OCI-LY7 (cell line): ENCODE measurements around the gene PLEKHG4. TPM values are rescaled to one million over a fixed set of nuclear protein-coding genes. Genes with fewer than 3 reads are reported as not detected.

Experiments used
- BruUV-seq: library from RNA; stranded (reverse); fragments of 400-500 nt; replicated peaks from 2 replicates; lab custom pipeline; 2021; lab: Mats Ljungman, UMichigan
- CTCF ChIA-PET: fragments of 300-600 bp; sonication (Branson Sonifier 250); formaldehyde crosslinking; loops from one replicate; lab custom pipeline; 2022; ENCODE audit warnings: antibody characterized with exemption; ENCODE audit not compliant: unreplicated experiment; lab: Charles Lee
- POLR2A ChIA-PET: fragments of 300-600 bp; sonication (Branson Sonifier 250); formaldehyde crosslinking; loops from one replicate; lab custom pipeline; 2022; ENCODE audit warnings: antibody characterized with exemption; lab: Charles Lee
- DNase-seq: peaks from one replicate; pipeline ENCODE4 v3.0.0-alpha.2; 2015; ENCODE audit warnings: low spot score
- H2AFZ ChIP-seq: fragments of 200-600 bp; sonication (generic), shearing (Covaris generic); 2 replicates; pipeline ENCODE4 v1.6.1; 2014; ENCODE audit warnings: mild to moderate bottlenecking, antibody characterized with exemption, low read length, moderate library complexity
- H3K27ac ChIP-seq: fragments of 200-600 bp; sonication (generic); 2 replicates; pipeline ENCODE4 v1.5.1; 2014; ENCODE audit warnings: mixed run types, low read depth, mild to moderate bottlenecking, moderate library complexity, low read length, inconsistent platforms; ENCODE audit not compliant: poor library complexity, severe bottlenecking
- H3K36me3 ChIP-seq: fragments of 200-600 bp; sonication (generic); 2 replicates; pipeline ENCODE4 v1.6.1; 2014; ENCODE audit warnings: mild to moderate bottlenecking, antibody characterized with exemption, low read length, moderate library complexity, mixed read lengths; ENCODE audit not compliant: insufficient read depth
- H3K4me1 ChIP-seq: fragments of 200-600 bp; sonication (generic); 2 replicates; pipeline ENCODE4 v1.5.1; 2014; ENCODE audit warnings: mild to moderate bottlenecking, low read length; ENCODE audit not compliant: insufficient read depth, poor library complexity, severe bottlenecking
- H3K4me2 ChIP-seq: fragments of 200-600 bp; sonication (generic); 2 replicates; pipeline ENCODE4 v1.6.1; 2014; ENCODE audit warnings: mild to moderate bottlenecking, low read length
- H3K4me3 ChIP-seq: fragments of 200-600 bp; sonication (generic); 2 replicates; pipeline ENCODE4 v1.5.1; 2014; ENCODE audit warnings: mild to moderate bottlenecking, low read depth, low read length; ENCODE audit not compliant: poor library complexity, severe bottlenecking
- H3K79me2 ChIP-seq: fragments of 200-600 bp; sonication (generic); 2 replicates; pipeline ENCODE4 v1.6.1; 2016; ENCODE audit warnings: low read depth, mild to moderate bottlenecking, low read length, moderate library complexity, mixed read lengths; ENCODE audit not compliant: insufficient read depth
- H3K9me2 ChIP-seq: fragments of 200-600 bp; sonication (generic); 2 replicates; pipeline ENCODE4 v1.6.1; 2016; ENCODE audit warnings: mild to moderate bottlenecking, low read length, mixed read lengths; ENCODE audit not compliant: insufficient read depth
- H3K9me3 ChIP-seq: fragments of 200-600 bp; sonication (generic); 2 replicates; pipeline ENCODE4 v1.6.1; 2014; ENCODE audit warnings: mild to moderate bottlenecking, mixed run types, low read length, mixed read lengths
- H4K20me1 ChIP-seq: fragments of 200-600 bp; sonication (generic); 2 replicates; pipeline ENCODE4 v1.6.1; 2014; ENCODE audit warnings: mild to moderate bottlenecking, antibody characterized with exemption, low read length, moderate library complexity, mixed read lengths; ENCODE audit not compliant: insufficient read depth
- CTCF ChIP-seq: fragments of 200-600 bp; sonication (generic); conservative IDR thresholded peaks from 2 replicates; pipeline ENCODE4 v1.5.1; 2014; ENCODE audit warnings: mild to moderate bottlenecking, antibody characterized with exemption, low read length, moderate library complexity, mixed read lengths
- EZH2phosphoT487 ChIP-seq: fragments of 200-600 bp; sonication (generic); IDR thresholded peaks from 2 replicates; pipeline ENCODE4 v1.6.1; 2018; ENCODE audit warnings: low read depth, borderline replicate concordance, mild to moderate bottlenecking, mixed run types, antibody characterized with exemption, low read length, moderate library complexity, mixed read lengths
- intact Hi-C: fragments of 100-400 bp; cut with micrococcal nuclease; formaldehyde crosslinking; loops from one replicate; pipeline ENCODE4 v1.10.0; 2022; ENCODE audit not compliant: unreplicated experiment
- total RNA-seq, 2 experiments: library from RNA; depleted of rRNA in 1 of 2; stranded (reverse); fragments of >200 nt in 1 of 2; shearing (Covaris generic) in 1 of 2; gene quantifications; 2 replicates each; pipeline ENCODE4 v1.2.3, GENCODE V29; 2014 to 2022

Gene PLEKHG4
- total RNA-seq, 2 experiments from 2014 or later: 0.51 TPM; not detected in 1

- TF ChIP-seq EZH2phosphoT487 (no peak), CTCF (no peak)
- H2AFZ ChIP-seq: no peak overlapping the region
- H3K9me3 ChIP-seq: no peaks in the 10 kb centered on the region
- ChIA-PET POLR2A (interaction anchor here (0.5 kb wide), 1 partner anchor 314 kb away, joined by 6 read pairs; no protein-coding TSS in a partner anchor), CTCF (interaction anchor here (0.6 kb wide), 1 partner anchor 16 kb away, joined by 3 read pairs; no protein-coding TSS in a partner anchor)
- no TSS peak for BruUV-seq
- H4K20me1 ChIP-seq: no peaks in the 10 kb centered on the region
- no peaks in the 10 kb centered on the region for H3K4me1 ChIP-seq
- no peak overlapping the region for H3K27ac ChIP-seq
- no peak overlapping the region for H3K4me3 ChIP-seq
- no peak overlapping the region for H3K4me2 ChIP-seq
- no peaks in the 10 kb centered on the region for H3K9me2 ChIP-seq
- no peaks in the 10 kb centered on the region for H3K36me3 ChIP-seq
- H3K79me2 ChIP-seq: no peaks in the 10 kb centered on the region
- DNase-seq: no peak
- intact Hi-C loops: no loop called here
These were observed 4.7 kb downstream of the PLEKHG4 start for GRCh38 chr16:67283826-67284555.

- H3K9me2 ChIP-seq: no peaks in the 10 kb centered on the region
- H2AFZ ChIP-seq: no peak overlapping the region
- ChIA-PET POLR2A (interaction anchor here (0.5 kb wide), 1 partner anchor 315 kb away, joined by 6 read pairs; no protein-coding TSS in a partner anchor), CTCF (interaction anchor here (0.6 kb wide), 1 partner anchor 17 kb away, joined by 3 read pairs; no protein-coding TSS in a partner anchor)
- intact Hi-C loops: no loop called here
- BruUV-seq: no TSS peak
- DNase-seq: no peak
- H3K4me2 ChIP-seq: no peak overlapping the region
- H3K27ac ChIP-seq: no peak overlapping the region
- TF ChIP-seq EZH2phosphoT487 (no peak), CTCF (no peak)
- no peaks in the 10 kb centered on the region for H3K36me3 ChIP-seq
- H3K4me1 ChIP-seq: no peaks in the 10 kb centered on the region
- H3K4me3 ChIP-seq: no peak overlapping the region
- H4K20me1 ChIP-seq: no peaks in the 10 kb centered on the region
- no peaks in the 10 kb centered on the region for H3K9me3 ChIP-seq
- H3K79me2 ChIP-seq: no peaks in the 10 kb centered on the region
These were observed 5.6 kb downstream of the PLEKHG4 start for GRCh38 chr16:67284699-67285646.
